GM12873 (cell line): ENCODE results near the gene BLTP1.

Source experiments
- TF ChIP-seq, protein P1 (sequence below): IDR thresholded peaks from 2 replicates; pipeline ENCODE4 v1.5.1; 2012; ENCODE audit warnings: low read depth, mild to moderate bottlenecking, moderate library complexity, low read length, control low read depth; ENCODE audit not compliant: insufficient read depth; ENCODE audit errors: missing control alignments

The BLTP1 gene

DNA sequence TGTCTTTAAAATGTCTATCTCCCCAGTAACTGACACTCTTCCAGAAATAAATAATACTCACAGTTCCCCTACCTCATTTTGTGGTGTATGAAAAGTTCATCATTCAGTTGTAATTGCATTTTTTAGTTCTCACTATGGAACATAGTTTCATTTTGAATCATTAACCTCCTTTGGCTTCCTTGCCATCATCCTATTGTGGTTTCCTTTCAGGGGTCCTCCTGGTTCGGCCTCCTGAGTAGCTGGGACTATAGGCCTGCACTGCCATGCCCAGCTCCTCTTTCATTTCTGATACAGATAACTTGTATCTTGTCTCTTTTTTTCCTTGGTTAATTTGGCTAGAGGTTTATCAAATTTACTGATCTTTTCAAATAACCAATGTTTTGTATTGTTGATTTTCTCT, 23.1 kb upstream of the BLTP1 start:
- TF ChIP-seq, protein P1, sequence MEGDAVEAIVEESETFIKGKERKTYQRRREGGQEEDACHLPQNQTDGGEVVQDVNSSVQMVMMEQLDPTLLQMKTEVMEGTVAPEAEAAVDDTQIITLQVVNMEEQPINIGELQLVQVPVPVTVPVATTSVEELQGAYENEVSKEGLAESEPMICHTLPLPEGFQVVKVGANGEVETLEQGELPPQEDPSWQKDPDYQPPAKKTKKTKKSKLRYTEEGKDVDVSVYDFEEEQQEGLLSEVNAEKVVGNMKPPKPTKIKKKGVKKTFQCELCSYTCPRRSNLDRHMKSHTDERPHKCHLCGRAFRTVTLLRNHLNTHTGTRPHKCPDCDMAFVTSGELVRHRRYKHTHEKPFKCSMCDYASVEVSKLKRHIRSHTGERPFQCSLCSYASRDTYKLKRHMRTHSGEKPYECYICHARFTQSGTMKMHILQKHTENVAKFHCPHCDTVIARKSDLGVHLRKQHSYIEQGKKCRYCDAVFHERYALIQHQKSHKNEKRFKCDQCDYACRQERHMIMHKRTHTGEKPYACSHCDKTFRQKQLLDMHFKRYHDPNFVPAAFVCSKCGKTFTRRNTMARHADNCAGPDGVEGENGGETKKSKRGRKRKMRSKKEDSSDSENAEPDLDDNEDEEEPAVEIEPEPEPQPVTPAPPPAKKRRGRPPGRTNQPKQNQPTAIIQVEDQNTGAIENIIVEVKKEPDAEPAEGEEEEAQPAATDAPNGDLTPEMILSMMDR, result no peak

DNA sequence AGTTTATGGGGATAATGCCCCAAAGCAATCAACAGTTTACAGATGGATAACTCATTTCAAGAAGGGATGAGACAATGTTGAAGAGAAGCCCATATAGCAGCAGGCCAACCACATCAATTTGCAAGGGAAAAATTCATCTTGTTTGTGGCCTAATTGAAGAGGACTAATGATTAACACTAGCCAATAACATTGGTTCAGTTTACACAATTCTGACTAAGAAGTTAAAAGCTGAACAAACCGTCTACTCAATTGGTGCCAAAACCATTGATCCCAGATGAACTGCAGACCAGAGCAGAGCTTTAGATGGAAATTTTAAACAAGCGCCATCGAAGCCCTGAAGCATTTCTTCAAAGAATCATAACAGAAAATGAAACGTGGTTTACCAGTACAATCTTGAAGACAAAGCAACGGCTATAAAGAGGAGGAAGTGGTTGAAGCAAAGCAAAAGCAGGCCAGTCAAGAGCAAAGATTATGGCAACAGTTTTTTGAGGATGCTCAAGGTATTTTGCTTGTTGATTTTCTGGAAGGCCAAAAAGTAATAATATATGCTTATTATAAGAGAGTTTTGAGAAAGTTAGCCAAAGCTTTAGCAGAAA, 20.5 kb upstream of the BLTP1 start:
- TF ChIP-seq, protein P1, result no peak

DNA sequence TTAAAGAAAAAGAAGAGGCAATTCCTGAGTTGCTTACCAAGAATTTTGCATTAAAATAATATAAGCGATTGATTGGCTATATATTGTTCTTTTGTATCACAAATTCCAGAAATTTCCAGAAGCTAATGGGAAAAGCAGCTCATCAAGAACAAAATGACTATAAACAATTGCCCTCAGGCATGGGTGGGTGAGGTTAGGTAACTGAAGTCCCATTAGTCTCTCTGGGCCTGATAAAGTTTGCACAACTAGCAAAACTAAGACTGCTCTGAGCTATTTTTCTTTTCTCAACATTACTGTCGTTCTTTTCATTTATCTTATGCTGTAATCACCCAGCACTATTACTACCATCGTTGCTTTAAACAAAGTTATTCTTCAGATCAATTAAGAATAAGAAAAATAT, 19.2 kb upstream of the BLTP1 start:
- TF ChIP-seq, protein P1, result no peak

DNA sequence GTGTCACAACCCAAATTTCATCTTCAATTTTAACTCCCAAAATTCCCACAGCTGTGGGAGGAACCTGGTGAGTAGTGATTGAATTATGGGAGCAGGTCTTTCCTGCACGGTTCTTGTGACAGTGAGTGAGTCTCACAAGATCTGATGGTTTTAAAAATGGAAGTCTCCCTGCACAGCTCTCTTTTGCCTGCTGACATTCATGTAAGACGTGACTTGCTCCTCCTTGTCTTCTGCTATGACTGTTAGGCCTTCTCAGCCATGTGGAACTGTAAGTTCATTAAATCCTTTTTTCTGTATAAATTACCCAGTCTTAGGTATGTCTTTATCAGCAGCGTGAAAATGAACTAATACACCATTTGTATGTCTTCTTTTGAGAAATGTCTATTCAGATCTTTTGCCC, 13.0 kb upstream of the BLTP1 start:
- TF ChIP-seq, protein P1, result no peak

DNA sequence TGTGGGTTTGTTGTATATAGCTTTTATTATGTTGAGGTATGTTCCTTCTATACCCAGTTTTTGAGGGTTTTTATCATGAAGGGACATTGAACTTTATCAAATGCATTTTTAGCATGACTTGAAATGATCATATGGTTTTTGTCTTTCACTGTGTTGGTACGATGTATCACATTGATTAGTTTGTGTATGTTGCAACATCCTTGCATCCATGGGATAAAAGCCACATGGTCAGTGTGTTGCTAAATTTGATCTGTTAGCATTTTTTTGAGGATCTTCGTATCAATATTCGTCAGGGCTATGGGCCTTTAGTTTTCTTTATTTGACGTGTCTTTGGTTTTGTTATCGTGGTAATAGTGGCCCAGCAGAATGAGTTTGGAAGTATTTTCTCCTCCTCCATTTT, 11.3 kb upstream of the BLTP1 start:
- TF ChIP-seq, protein P1, result no peak

DNA sequence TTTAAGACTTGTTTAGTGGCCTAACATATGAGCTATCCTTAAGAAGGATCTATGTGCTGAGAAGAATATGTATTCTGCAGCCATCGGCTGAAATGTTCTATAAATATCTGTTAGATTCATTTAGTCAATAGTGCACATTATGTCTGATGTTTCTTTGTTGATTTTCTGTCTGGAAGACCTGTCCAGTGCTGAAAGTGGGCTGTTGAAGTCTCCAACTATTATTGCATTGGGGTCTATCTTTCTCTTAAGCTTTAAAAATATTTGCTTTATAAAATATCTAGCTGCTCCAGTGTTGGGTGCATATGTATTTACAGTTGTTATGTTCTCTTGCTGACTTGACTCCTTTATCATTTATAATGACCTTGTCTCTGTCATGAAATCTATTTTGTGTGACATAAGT, 9.4 kb upstream of the BLTP1 start:
- TF ChIP-seq, protein P1, result no peak

DNA sequence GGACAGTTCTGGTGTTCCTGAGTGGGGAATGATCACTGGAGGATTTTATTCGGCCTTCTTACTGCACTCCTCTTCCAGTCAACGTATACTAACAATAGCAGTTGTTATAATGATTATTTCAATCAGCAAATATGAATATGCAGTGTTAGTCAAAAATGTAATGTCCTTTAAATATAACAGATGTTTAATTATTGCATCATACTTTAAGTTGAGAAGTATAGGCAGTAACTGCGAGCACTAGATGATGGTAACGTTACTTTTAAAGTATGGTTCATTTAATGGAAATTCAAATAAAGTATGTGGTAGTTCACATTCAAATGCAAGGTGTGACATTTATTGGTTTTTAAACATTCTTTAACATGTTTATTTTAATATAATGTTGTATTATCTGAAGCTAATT, 5.5 kb upstream of the BLTP1 start:
- TF ChIP-seq, protein P1, result no peak
